Kasumi-1 (cell line): ENCODE results near the gene PROS1.
"Not testable (repeated sequence)": the region's sequence is repeated elsewhere in the genome, so short reads cannot be mapped to it uniquely, and the experiment has no call there.

ENCODE experiments used
- DNase-seq, 2 experiments: peaks; one replicate each; lab custom pipeline; 2025; lab: John Stamatoyannopoulos, UW

The PROS1 gene

GRCh38 chr3:93873412-93873811 lies 100.3 kb downstream of the PROS1 start:
- DNase-seq = not testable (repeated sequence)

GRCh38 chr3:93867425-93867824 lies 106.3 kb downstream of the PROS1 start:
- DNase-seq = no peak

GRCh38 chr3:93861017-93861416 lies 112.7 kb downstream of the PROS1 start:
- no peak for DNase-seq

- DNase-seq = no peak
These were observed 118.3 kb downstream of the PROS1 start for GRCh38 chr3:93855401-93855800.

GRCh38 chr3:93852228-93852627 lies 121.5 kb downstream of the PROS1 start:
- not testable (repeated sequence) for DNase-seq

- no peak for DNase-seq
These were observed 129.7 kb downstream of the PROS1 start for GRCh38 chr3:93843981-93844380.

- DNase-seq = not testable (repeated sequence)
These were observed 134.5 kb downstream of the PROS1 start for GRCh38 chr3:93839193-93839592.
